Measurements from ENCODE around the gene SEMA4D.

Gene SEMA4D

DNA sequence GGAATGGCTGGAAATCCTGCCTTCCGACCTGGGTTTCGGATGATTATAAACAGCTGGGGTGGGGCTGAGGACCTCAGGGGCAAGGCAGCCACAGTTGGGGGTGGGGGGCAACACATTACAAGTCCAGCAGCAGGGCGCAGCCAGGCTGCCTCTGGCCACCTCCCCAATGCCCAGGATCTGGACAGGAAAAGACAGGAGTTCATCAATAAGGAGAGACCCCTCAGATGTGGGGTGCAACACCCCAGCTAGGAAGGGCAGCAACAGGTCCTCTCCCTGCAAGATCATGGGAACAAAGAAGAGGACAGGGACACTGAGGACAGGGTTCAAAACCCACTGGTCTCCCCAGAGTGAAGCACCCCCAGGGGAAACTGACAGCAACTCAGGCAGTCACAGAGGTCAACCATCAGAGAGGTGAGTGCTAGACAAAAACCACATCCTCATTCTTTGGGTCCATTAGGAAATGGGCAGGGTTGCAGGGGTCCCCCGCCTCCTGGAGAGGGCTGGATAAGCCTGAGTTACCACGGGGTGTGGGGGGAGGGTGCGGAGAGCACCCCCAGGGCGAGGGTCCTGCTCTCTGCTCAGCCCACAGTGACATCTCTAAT, 33.5 kb downstream of the SEMA4D start:
- DNase-seq = no peak

DNA sequence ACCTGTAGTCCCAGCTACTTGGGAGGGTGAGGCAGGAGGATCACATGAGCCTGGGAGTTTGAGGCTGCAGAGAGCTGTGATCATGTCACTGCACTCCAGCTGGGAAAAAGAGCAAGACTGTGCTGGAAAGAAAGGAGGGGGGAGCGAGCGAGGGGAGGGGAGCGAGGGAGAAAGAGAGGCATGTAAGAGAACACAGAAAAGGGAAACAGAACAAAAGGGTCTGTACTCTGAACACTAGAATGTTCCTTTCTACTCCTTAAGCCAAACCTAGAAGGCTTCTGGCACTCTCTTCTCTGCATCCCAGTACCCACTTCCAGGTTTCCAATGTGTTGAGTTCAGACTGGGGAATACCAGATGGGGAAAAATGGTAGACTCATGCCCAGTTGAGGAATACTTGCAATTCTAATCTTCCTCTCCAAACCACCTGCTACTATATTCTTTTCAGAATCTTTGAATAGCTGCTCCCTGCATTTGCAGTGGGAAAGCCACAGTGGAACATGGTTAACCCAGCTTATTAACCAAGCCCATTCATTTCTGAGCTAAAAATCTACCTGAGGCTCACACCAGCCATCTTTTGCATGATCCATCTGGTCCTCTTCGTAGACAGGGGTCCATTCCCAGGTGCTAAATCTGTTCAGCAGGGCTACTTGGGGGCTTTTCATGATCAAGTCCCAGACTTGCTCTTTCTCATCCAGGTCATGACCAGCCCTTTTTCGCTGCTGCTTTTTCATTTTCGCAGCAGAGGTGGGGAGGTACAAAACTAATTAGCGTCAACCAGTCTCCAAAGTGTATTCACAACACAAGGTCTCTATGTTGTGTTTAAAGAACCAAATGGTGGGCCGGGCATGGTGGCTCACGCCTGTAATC, 34.9 kb downstream of the SEMA4D start:
- no peak for DNase-seq

DNA sequence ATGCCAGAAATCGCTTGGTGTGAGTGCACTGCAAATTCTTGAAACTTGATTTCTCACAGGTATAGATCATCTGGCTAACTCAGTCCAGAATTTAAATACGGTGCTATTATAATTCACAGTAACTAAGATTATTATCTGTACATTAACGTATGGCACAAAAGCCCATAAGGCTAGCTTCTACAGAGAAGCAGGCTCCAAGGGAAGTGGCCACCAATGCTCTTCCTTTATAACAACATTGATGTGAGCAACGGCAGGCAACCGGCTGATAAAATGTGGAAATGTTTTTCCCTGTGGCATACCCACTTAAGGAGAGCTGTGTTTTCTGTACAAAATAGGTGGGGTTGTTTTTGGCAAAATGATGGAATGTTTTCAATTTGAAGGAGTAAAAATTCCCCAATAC, 35.7 kb downstream of the SEMA4D start:
- DNase-seq = no peak

DNA sequence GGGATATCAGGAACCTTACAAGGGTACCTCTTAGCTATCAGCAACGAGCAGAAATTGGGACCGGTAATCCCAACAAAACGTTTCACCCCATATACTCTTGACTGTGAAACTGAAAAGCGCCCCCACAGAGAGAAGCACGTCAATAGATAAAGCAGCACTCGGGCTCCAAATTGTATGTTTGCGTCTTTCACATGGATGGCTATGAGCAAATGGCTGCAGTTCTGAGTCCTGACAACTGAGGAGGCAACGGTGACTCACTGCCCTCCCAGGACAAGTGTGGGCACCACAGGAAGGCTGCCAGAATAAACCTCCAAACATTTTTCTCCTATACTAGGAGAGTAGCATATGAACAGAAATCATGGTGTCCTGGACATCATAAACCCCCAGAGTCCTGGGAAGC, 36.6 kb downstream of the SEMA4D start:
- no peak for DNase-seq

DNA sequence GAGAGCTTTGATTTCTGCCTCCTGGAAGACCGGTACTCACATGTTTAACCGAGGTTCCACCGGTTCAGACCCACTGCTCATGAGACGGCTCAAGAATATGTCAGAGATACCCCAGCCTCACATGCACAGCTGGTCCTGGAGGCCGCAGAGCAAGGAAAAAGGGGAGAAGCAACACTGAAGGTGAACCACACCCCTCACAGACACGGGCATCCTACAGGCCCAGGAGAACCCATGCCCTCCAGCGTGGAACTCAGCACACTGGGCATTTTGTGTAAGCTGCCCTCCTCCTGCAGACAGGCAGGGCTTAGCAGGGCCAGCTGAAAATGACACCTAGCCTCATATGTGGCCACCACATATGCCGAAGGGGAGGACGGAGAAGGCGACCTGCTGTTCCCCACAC, 37.4 kb downstream of the SEMA4D start:
- DNase-seq = no peak

- DNase-seq = no peak
Observed at GRCh38 chr9:89458768-89459496, 39.0 kb downstream of the SEMA4D start.

GRCh38 chr9:89457376-89457855, 40.5 kb downstream of the SEMA4D start:
- no peak for DNase-seq

GRCh38 chr9:89455356-89455824, 42.5 kb downstream of the SEMA4D start:
- no peak for DNase-seq

DNA sequence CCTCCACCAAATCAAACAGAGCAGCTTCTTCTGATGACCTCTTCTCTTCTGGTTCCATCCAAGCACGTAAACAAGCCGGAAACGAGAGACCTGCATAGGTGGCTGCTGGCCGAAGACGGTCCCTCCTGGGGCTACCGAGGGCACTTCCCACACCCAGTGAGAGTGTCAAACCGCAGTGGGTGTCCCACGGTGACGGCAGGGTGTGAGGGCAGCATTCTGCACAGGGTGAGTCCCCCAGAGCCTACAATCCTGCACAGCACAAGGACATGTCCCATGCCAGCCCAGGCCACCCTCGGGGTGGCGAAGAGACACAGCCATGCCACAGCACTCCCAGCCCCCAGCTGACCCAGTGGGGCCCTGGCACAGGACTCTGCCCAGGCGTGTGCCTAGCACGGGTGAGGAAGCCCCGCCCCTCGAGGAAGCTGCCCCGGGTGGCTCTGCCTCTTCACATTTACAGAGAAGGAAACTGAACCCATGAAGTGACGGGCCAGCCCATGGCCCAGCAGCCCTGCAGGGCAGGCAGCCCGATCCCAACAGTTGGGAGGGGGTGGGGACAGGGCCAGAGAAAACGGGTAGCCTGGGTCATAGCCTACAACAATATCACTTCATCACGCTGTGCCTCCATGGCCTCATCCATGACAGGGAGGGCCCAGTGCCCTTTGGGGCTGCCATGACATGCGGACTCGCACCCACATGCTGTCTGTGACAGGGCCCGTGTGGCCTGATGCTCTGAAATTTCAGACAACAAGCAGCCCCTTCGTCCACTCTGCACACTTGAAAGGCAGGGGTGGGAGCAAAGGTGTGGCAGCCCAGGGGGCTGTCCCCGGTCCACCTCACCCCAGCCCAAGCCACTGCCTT, 43.2 kb downstream of the SEMA4D start:
- DNase-seq = no peak

DNA sequence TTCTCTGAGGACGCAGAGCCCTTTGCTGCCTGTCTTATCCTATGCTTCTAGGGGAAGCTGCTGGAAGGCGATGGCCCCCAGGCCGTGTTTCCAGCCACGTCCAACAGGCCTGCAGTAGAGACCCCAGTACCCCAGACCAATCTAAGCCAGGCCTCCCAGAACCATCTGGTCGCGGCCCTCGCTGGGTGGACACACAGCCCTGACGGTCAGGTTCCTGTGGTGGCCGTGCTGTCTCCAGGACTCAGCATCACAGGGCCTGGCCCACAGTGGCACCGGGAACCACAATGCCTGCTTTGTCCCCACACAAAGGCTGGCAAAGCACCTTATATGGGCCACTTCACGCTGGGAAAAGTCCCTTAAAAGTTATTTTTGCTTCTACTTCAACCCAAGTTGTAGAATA, 44.5 kb downstream of the SEMA4D start:
- DNase-seq = no peak

DNA sequence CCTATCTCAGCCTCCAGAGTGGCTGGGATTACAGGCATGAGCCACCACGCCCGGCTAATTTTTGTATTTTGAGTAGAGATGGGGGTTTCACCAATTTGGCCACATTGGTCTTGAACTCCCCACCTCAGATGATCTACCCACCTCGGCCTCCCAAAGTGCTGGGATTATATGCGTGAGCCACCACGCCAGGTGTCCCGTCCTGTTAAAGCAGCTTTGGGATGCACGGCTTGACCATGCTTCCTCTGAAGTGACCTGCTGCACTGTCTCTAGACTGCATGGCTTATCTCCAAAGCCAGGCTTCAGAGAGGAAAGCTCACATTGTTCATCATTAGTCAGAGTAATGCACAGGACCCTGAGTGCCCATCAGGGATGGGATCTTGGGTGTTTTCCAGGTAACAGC, 45.4 kb downstream of the SEMA4D start:
- no peak for DNase-seq

- DNase-seq = no peak
Observed at GRCh38 chr9:89450213-89450612, 47.7 kb downstream of the SEMA4D start.

DNA sequence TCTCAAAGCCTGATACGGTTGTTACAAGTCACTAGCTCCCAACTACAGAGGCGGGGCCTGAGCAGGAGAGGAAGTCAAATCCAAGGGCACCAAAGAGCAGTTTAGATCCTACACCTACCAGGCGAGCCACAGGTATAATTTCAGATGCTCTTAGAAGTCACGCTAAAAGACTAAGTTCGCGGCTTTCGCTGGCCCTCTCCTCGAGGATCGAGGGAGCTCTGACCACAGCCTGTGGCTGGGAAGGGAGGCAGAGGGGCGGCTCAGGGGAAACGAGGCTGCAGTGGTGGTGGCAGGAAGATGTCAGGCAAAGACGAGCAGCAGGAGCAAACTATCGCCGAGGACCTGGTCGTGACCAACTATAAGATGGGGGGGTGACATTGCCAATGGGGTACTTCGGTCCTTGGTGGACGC, 48.6 kb downstream of the SEMA4D start:
- no peak for DNase-seq

DNA sequence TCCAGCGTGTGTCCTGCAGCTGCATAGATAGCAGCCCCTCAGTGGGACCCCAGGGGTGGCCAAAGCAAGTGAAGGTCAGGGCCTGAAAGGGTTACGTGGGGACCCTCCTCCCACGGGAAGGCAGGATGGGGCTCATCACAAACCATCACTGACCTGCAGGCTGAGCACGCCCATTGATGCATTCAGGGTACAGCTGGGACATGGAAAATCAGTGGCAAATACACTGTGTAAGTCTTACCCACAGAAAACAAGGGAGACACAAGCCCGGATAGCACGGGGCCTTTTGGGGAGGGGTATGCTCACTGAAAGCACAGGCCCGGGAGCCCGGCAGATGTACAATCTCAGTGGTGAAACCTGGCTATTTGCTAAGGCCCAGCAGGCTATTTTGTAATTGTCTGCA, 49.1 kb downstream of the SEMA4D start:
- no peak for DNase-seq

DNA sequence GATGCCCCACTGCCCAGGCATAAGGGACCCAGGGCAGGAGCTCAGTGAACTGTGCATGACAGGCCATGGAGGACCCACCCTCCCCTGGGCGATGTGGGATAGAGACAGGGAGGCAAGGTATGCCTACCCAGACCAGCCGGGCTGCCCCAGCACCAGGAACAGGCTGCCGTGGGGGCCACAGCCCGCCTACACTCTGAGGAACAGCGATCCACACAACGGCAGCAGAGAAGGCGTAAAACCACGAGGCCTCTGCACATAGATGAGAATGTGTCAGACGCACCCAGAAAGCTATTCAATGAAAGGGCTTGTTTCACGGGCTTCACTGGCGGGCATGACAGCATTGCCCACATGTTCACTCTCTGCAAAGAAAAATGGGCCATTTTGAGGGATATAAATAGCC, 49.5 kb downstream of the SEMA4D start:
- DNase-seq = no peak

DNA sequence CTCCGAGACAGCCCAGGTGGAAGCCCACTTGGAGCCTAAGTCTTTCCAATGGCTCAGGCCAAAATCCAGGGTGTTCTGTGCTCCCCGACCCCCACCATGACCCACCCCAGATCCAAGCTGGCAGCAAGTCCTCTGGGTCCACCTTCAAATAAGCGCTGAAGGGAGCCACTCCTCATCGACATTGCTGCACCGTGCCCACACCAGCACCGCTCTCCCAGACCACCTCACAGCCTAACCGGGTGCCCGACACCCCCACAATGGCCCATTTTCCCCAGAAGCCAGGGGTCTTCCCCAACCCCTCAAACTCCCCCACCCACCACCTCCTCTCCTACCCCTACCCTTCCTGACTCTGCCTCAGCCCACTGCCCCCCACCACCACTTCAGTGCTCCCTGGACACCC, 50.5 kb downstream of the SEMA4D start:
- DNase-seq = no peak

DNA sequence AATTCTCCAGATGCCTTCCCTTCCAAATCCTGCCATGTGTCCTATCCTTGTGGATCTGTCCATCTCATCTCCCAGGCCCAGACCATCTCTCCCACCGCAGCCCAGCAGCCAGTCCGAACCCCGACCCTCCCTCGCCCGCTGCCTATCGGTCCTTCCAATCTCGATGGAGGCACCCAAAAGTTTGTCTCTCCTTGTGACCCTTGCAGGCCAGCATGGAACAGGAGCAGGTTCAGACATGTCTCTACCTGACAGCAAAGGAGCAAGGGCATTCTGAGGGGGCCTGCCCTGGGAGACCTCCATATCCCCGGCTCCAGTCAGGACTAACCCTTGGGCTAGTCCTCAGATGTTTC, 51.0 kb downstream of the SEMA4D start:
- no peak for DNase-seq

- DNase-seq = no peak
Observed at GRCh38 chr9:89446261-89446960, 51.5 kb downstream of the SEMA4D start.

- no peak for DNase-seq
Observed at GRCh38 chr9:89445801-89446251, 52.1 kb downstream of the SEMA4D start.

DNA sequence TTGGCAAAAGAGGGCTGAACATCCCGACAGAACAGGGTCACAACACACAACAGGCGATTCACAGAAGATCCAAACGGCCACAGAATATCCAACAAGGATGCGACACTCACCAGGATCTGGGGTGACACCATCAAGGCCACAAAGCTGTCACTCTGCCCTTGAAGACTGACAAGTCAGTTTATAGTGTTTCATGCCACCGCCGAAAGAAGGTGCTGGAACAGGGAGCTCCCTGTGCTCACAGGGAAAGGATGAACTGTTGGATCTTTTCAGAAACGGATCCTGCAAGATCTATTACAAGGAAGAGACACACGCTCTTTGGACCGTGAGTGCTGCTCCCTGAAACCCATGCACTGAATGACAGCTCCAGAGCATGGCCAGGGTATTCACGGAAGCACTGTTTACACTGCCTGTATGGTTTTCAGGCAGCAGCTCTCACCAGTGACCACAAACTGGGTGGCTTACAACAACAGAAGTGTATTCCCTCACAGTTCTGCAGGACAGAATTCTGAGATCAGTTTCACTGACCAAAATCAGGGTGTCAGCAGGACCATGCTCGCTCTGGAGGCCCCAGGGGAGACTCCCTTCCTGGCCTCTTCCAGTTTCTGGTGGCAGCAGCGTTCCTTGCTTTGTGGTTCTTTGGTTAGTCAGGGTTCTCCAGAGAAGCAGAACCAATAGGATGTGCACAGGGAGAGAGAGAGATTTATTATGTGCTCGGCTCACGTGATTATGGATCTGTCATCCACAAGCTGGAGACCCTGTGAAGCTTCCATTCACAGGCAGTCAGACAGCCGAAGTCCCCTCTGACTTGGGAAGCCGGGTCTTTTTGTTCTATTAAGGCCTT, 52.8 kb downstream of the SEMA4D start:
- DNase-seq = no peak

GRCh38 chr9:89444274-89444673, 53.6 kb downstream of the SEMA4D start:
- no peak for DNase-seq
